A549 (cell line): ENCODE measurements around the gene ALG6. TPM values are rescaled to one million over a fixed set of nuclear protein-coding genes. Genes with fewer than 3 reads are reported as not detected.

Source experiments
- ATAC-seq, 2 experiments: fragments of 200-7000 bp in 1 of 2; fragments of >200 bp in 1 of 2; cut with Nextera tagmentation in 1 of 2; cut with Tn5 transposase in 1 of 2; 3 replicates each; pipeline versions ENCODE4 v1.8.0 to v1.9.1; 2018 to 2020; ENCODE audit warnings: mild to moderate bottlenecking in 1 of 2, moderate library complexity in 1 of 2
- CTCF ChIA-PET: fragments of 300-600 bp; sonication (Branson Sonifier 250); formaldehyde crosslinking; extraction: SDS; loops from one replicate; lab custom pipeline; 2021; ENCODE audit warnings: antibody characterized with exemption, inconsistent platforms; lab: Yijun Ruan, JAX
- POLR2A ChIA-PET: fragments of 350-600 bp; formaldehyde crosslinking; extraction: SDS; loops from one replicate; lab custom pipeline; 2021; ENCODE audit warnings: antibody characterized with exemption, inconsistent platforms; lab: Yijun Ruan, JAX
- DNase-seq, 2 experiments: peaks; one replicate each; pipeline versions ENCODE4 v3.0.0 to v3.0.0-alpha.2; 2011 to 2016; ENCODE audit warnings: low read depth in 1 of 2, low spot score in 1 of 2
- FAIRE-seq: peaks from 2 replicates; lab custom pipeline; 2011; peaks lifted over from hg19 to GRCh38; lab: Jason Lieb, UNC
- H3K27ac ChIP-seq, 2 experiments: fragments of >200 bp; sonication (Bioruptor Twin); formaldehyde crosslinking; 3 replicates each; pipeline ENCODE4 v1.5.1; 2016 to 2017
- H3K4me1 ChIP-seq: fragments of >200 bp; sonication (Bioruptor Twin); formaldehyde crosslinking; 3 replicates; pipeline ENCODE4 v1.6.1; 2016
- H3K4me2 ChIP-seq: fragments of >200 bp; sonication (Bioruptor Twin); formaldehyde crosslinking; 3 replicates; pipeline ENCODE4 v1.6.1; 2016
- H3K4me3 ChIP-seq: fragments of >200 bp; sonication (Bioruptor Twin); formaldehyde crosslinking; 3 replicates; pipeline ENCODE4 v1.5.1; 2016
- H3K9me3 ChIP-seq: fragments of >200 bp; sonication (Bioruptor Twin); formaldehyde crosslinking; 3 replicates; pipeline ENCODE4 v1.6.1; 2016
- BCL3 ChIP-seq: fragments of >200 bp; sonication (Bioruptor Twin); formaldehyde crosslinking; IDR thresholded peaks from 3 replicates; pipeline ENCODE4 v1.6.1; 2016
- BHLHE40 ChIP-seq: IDR thresholded peaks from 2 replicates; pipeline ENCODE4 v1.6.1; 2012; ENCODE audit warnings: low read depth, low read length, inconsistent platforms
- CTCF ChIP-seq: fragments of >200 bp; sonication (Bioruptor Twin); formaldehyde crosslinking; IDR thresholded peaks from 3 replicates; pipeline ENCODE4 v1.5.1; 2016
- EHMT2 ChIP-seq: fragments of 200-600 bp; sonication (generic); IDR thresholded peaks from 2 replicates; pipeline ENCODE4 v1.6.1; 2016; ENCODE audit warnings: antibody characterized with exemption, low read depth, mild to moderate bottlenecking, moderate library complexity
- ELK1 ChIP-seq: fragments of 150-350 bp; IDR thresholded peaks from 2 replicates; pipeline ENCODE4 v1.6.1; 2014; ENCODE audit warnings: low read depth, mild to moderate bottlenecking, low read length
- EP300 ChIP-seq, 2 experiments: fragments of >200 bp; sonication (Bioruptor Twin); formaldehyde crosslinking; IDR thresholded peaks; 2 replicates in 1 of 2; 3 replicates in 1 of 2; pipeline ENCODE4 v1.6.1; 2016 to 2017
- FOXS1 ChIP-seq: fragments of 250-450 bp; sonication (Bioruptor Pico); IDR thresholded peaks from 2 replicates; pipeline ENCODE4 v1.5.0; 2020; ENCODE audit warnings: mild to moderate bottlenecking, moderate library complexity
- HOXB5 ChIP-seq: fragments of 250-450 bp; sonication (Bioruptor Pico); IDR thresholded peaks from 2 replicates; pipeline ENCODE4 v1.5.0; 2020; ENCODE audit warnings: mild to moderate bottlenecking, moderate library complexity
- JUN ChIP-seq, 2 experiments: fragments of >200 bp; sonication (Bioruptor Twin); formaldehyde crosslinking; IDR thresholded peaks; 2 replicates in 1 of 2; 3 replicates in 1 of 2; pipeline ENCODE4 v1.6.1; 2016 to 2017
- JUNB ChIP-seq: fragments of >200 bp; sonication (Bioruptor Twin); formaldehyde crosslinking; IDR thresholded peaks from 2 replicates; pipeline ENCODE4 v1.6.1; 2016
- KDM5A ChIP-seq: fragments of 200-600 bp; sonication (generic); IDR thresholded peaks from 2 replicates; pipeline ENCODE4 v1.6.1; 2016; ENCODE audit warnings: antibody characterized with exemption, mild to moderate bottlenecking
- MAFK ChIP-seq: fragments of 450-650 bp; IDR thresholded peaks from 2 replicates; pipeline ENCODE4 v1.6.1; 2014; ENCODE audit not compliant: partially characterized antibody
- MAX ChIP-seq: IDR thresholded peaks from 2 replicates; pipeline ENCODE4 v1.6.1; 2012
- MAZ ChIP-seq: fragments of 150-350 bp; IDR thresholded peaks from 2 replicates; pipeline ENCODE4 v1.6.1; 2014; ENCODE audit warnings: antibody characterized with exemption, low read depth, low read length, borderline replicate concordance
- POLR2A ChIP-seq: IDR thresholded peaks from 2 replicates; pipeline ENCODE4 v1.6.1; 2012; ENCODE audit warnings: mild to moderate bottlenecking, low read length
- RNF2 ChIP-seq: fragments of 200-600 bp; sonication (generic); IDR thresholded peaks from 2 replicates; pipeline ENCODE4 v1.6.1; 2016; ENCODE audit warnings: low read depth, mild to moderate bottlenecking, antibody characterized with exemption, moderate library complexity, borderline replicate concordance
- SREBF2 ChIP-seq: fragments of 450-650 bp; IDR thresholded peaks from 2 replicates; pipeline ENCODE4 v1.6.1; 2014; ENCODE audit warnings: mild to moderate bottlenecking, moderate library complexity
- ZNF302 ChIP-seq: fragments of 250-450 bp; sonication (Bioruptor Pico); IDR thresholded peaks from 2 replicates; pipeline ENCODE4 v1.9.0; 2021; ENCODE audit warnings: inconsistent platforms, mild to moderate bottlenecking, moderate library complexity
- ZSCAN20 ChIP-seq: fragments of 250-450 bp; sonication (Bioruptor Pico); IDR thresholded peaks from 2 replicates; pipeline ENCODE4 v1.8.0; 2022; ENCODE audit warnings: mild to moderate bottlenecking, moderate library complexity
- WGBS: methylation state at CpG from one replicate; pipeline ENCODE4 v1.1.6; 2017; ENCODE audit errors: missing lambda C conversion rate; 5-methylcytosine and 5-hydroxymethylcytosine counted together
- polyA plus RNA-seq, 4 experiments: library from polyadenylated mRNA; depleted of rRNA in 3 of 4; stranded (reverse); fragments of >200 nt; fragmentation: RNase III in 1 of 4; extraction: RNeasy Plus Mini Kit Qiagen cat#74134 plus additional on column Dnase treatment in 1 of 4; gene quantifications; 2 replicates in 3 of 4; 3 replicates in 1 of 4; pipeline ENCODE4 v1.2.3, GENCODE V29; 2011 to 2017
- TF ChIP-seq, protein P1 (sequence below): IDR thresholded peaks from 2 replicates; pipeline ENCODE4 v1.6.1; 2012; ENCODE audit warnings: low read depth, borderline replicate concordance
- TF ChIP-seq, protein P2 (sequence below): fragments of 250-450 bp; sonication (Bioruptor Pico); IDR thresholded peaks from 2 replicates; pipeline ENCODE4 v1.5.0; 2021; ENCODE audit warnings: mild to moderate bottlenecking, moderate library complexity, borderline replicate concordance

ALG6 gene
- polyA plus RNA-seq, 2 of the 4 experiments (the other 2 are of a cell fraction): 8.3 to 19.6 TPM

DNA sequence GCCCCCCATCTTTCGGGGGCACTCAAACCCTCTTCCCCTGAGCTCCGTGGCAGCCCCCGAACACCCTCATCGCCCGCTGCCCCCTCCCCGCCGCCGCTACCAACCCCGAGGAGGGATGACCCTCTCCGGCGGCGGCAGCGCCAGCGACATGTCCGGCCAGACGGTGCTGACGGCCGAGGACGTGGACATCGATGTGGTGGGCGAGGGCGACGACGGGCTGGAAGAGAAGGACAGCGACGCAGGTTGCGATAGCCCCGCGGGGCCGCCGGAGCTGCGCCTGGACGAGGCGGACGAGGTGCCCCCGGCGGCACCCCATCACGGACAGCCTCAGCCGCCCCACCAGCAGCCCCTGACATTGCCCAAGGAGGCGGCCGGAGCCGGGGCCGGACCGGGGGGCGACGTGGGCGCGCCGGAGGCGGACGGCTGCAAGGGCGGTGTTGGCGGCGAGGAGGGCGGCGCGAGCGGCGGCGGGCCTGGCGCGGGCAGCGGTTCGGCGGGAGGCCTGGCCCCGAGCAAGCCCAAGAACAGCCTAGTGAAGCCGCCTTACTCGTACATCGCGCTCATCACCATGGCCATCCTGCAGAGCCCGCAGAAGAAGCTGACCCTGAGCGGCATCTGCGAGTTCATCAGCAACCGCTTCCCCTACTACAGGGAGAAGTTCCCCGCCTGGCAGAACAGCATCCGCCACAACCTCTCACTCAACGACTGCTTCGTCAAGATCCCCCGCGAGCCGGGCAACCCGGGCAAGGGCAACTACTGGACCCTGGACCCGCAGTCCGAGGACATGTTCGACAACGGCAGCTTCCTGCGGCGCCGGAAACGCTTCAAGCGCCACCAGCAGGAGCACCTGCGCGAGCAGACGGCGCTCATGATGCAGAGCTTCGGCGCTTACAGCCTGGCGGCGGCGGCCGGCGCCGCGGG, 44.2 kb upstream of the ALG6 start:
- ATAC-seq (peak; percentile 71 to 74), DNase-seq (peak; percentile 36 to 69), FAIRE-seq (no peak)
- no peak for TF ChIP-seq KDM5A
- TF ChIP-seq MAFK: no peak
- peak; percentile 65 for TF ChIP-seq MAX
- no peak for TF ChIP-seq ELK1
- TF ChIP-seq, protein P1, sequence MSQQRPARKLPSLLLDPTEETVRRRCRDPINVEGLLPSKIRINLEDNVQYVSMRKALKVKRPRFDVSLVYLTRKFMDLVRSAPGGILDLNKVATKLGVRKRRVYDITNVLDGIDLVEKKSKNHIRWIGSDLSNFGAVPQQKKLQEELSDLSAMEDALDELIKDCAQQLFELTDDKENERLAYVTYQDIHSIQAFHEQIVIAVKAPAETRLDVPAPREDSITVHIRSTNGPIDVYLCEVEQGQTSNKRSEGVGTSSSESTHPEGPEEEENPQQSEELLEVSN: peak; percentile 57; the same call in 1 of the 2 replicates
- no peak for TF ChIP-seq SREBF2
- TF ChIP-seq ZSCAN20: no peak
- TF ChIP-seq FOXS1 (CRISPR knock-in tag): no peak
- TF ChIP-seq HOXB5 (CRISPR knock-in tag): no peak
- TF ChIP-seq ZNF302 (CRISPR knock-in tag): no peak
- TF ChIP-seq RNF2: peak; percentile 42; the same call in 1 of the 2 replicates
- TF ChIP-seq POLR2A: peak; percentile 19; the same call in 1 of the 2 replicates
- TF ChIP-seq, protein P2, sequence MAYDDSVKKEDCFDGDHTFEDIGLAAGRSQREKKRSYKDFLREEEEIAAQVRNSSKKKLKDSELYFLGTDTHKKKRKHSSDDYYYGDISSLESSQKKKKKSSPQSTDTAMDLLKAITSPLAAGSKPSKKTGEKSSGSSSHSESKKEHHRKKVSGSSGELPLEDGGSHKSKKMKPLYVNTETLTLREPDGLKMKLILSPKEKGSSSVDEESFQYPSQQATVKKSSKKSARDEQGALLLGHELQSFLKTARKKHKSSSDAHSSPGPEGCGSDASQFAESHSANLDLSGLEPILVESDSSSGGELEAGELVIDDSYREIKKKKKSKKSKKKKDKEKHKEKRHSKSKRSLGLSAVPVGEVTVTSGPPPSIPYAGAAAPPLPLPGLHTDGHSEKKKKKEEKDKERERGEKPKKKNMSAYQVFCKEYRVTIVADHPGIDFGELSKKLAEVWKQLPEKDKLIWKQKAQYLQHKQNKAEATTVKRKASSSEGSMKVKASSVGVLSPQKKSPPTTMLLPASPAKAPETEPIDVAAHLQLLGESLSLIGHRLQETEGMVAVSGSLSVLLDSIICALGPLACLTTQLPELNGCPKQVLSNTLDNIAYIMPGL (CRISPR knock-in tag): no peak
- TF ChIP-seq CTCF: 0 out of 3 replicates have a peak, but pooled peaks have one; percentile 9
- no peak for TF ChIP-seq BHLHE40
- no peak for TF ChIP-seq MAZ
- no peak for TF ChIP-seq EP300 (IDR thresholded peaks at IDR 0.05)
- no peak for TF ChIP-seq EHMT2
- no peak for TF ChIP-seq BCL3
- TF ChIP-seq JUNB: no peak
- TF ChIP-seq JUN (IDR thresholded peaks at IDR 0.05): peak in 1 of 2 experiments; percentile 62; a peak in 3 of 5 replicates
- Histone ChIP-seq H3K9me3 (no peaks in the 10 kb centered on the region), H3K4me2 (peak overlapping the region; percentile 97), H3K27ac (peak overlapping the region; percentile 81 to 96), H3K4me3 (peak overlapping the region; percentile 90), H3K4me1 (no peaks in the 10 kb centered on the region)
- CTCF ChIA-PET: interaction anchor here (1.0 to 1.5 kb wide), 4 partner anchors 8 to 472 kb away, joined by 3 to 4 read pairs (median 4); no protein-coding TSS in a partner anchor
- POLR2A ChIA-PET: interaction anchor here (0.6 kb wide), 1 partner anchor 480 kb away, joined by 3 read pairs; no protein-coding TSS in a partner anchor
- WGBS: under 1% methylated on average over 18 of the region's 104 CpGs
